Effector memory CD8-positive, alpha-beta T cell (primary cell): Measurements from ENCODE around the gene BRINP1.

Experiments
- ATAC-seq: fragments of 150-1000 bp; cut with Tn5 transposase; replicated peaks from 2 replicates; pipeline ENCODE4 v1.10.0; 2021; ENCODE audit warnings: mild to moderate bottlenecking, moderate library complexity
- DNase-seq, 3 experiments: peaks; one replicate each; pipeline ENCODE4 v3.0.0; 2021
- H3K27ac Mint-ChIP-seq, 2 donors: one replicate each; pipeline ENCODE4 v1.8.0; 2022; ENCODE audit warnings: mild to moderate bottlenecking in 2 of 2, mixed read lengths in 2 of 2, moderate library complexity in 2 of 2
- H3K27me3 Mint-ChIP-seq, 2 donors: one replicate each; pipeline ENCODE4 v1.8.0; 2022; ENCODE audit warnings: mixed read lengths in 2 of 2
- H3K36me3 Mint-ChIP-seq: one replicate; pipeline ENCODE4 v1.8.0; 2022; ENCODE audit warnings: mild to moderate bottlenecking, moderate library complexity, mixed read lengths; ENCODE audit not compliant: insufficient read depth
- H3K4me1 Mint-ChIP-seq, 2 donors: one replicate each; pipeline ENCODE4 v1.8.0; 2022; ENCODE audit warnings: low read depth in 2 of 2, mixed read lengths in 2 of 2
- H3K4me3 Mint-ChIP-seq, 2 donors: one replicate each; pipeline ENCODE4 v1.8.0; 2022; ENCODE audit warnings: mild to moderate bottlenecking in 2 of 2, mixed read lengths in 2 of 2, moderate library complexity in 2 of 2
- H3K9me3 Mint-ChIP-seq, 2 donors: one replicate each; pipeline ENCODE4 v1.8.0; 2022; ENCODE audit warnings: mixed read lengths in 2 of 2

Gene BRINP1

GRCh38 chr9:119283078-119283794 is 86.0 kb downstream of the BRINP1 start:
- Mint-ChIP-seq H3K27ac (no peak overlapping the region), H3K9me3 (peaks cover 0 to 3% of the 10 kb centered on the region in 2 donors), H3K4me1 (no peaks in the 10 kb centered on the region), H3K27me3 (no peaks in the 10 kb centered on the region), H3K4me3 (no peak overlapping the region), H3K36me3 (no peaks in the 10 kb centered on the region)
- ATAC-seq (no peak), DNase-seq (no peak)

GRCh38 chr9:119282476-119283077 is 86.7 kb downstream of the BRINP1 start:
- Mint-ChIP-seq H3K9me3 (peaks cover 0 to 3% of the 10 kb centered on the region in 2 donors), H3K27ac (no peak overlapping the region), H3K27me3 (no peaks in the 10 kb centered on the region), H3K4me1 (no peaks in the 10 kb centered on the region), H3K4me3 (no peak overlapping the region), H3K36me3 (no peaks in the 10 kb centered on the region)
- no peak for DNase-seq
- ATAC-seq: no peak

GRCh38 chr9:119280740-119281485 is 88.3 kb downstream of the BRINP1 start:
- no peak overlapping the region for H3K27ac Mint-ChIP-seq
- no peak overlapping the region for H3K4me3 Mint-ChIP-seq
- no peaks in the 10 kb centered on the region for H3K36me3 Mint-ChIP-seq
- peaks cover 0 to 3% of the 10 kb centered on the region in 2 donors for H3K9me3 Mint-ChIP-seq
- ATAC-seq (no peak), DNase-seq (no peak)
- no peaks in the 10 kb centered on the region for H3K27me3 Mint-ChIP-seq
- no peaks in the 10 kb centered on the region for H3K4me1 Mint-ChIP-seq

- Mint-ChIP-seq H3K27me3 (no peaks in the 10 kb centered on the region), H3K27ac (no peak overlapping the region), H3K4me3 (no peak overlapping the region), H3K4me1 (no peaks in the 10 kb centered on the region), H3K9me3 (no peaks in the 10 kb centered on the region), H3K36me3 (no peaks in the 10 kb centered on the region)
- DNase-seq (no peak), ATAC-seq (no peak)
These were observed 91.1 kb downstream of the BRINP1 start for GRCh38 chr9:119278171-119278570.

GRCh38 chr9:119273984-119274665 is 95.1 kb downstream of the BRINP1 start:
- peaks cover 2 to 5% of the 10 kb centered on the region in 2 donors for H3K9me3 Mint-ChIP-seq
- no peak overlapping the region for H3K27ac Mint-ChIP-seq
- no peaks in the 10 kb centered on the region for H3K36me3 Mint-ChIP-seq
- H3K4me1 Mint-ChIP-seq: no peaks in the 10 kb centered on the region
- H3K4me3 Mint-ChIP-seq: no peak overlapping the region
- no peak for DNase-seq
- H3K27me3 Mint-ChIP-seq: no peaks in the 10 kb centered on the region
- no peak for ATAC-seq

GRCh38 chr9:119273325-119273904 is 95.8 kb downstream of the BRINP1 start:
- peaks cover 2 to 10% of the 10 kb centered on the region in 2 donors for H3K9me3 Mint-ChIP-seq
- no peaks in the 10 kb centered on the region for H3K27me3 Mint-ChIP-seq
- H3K4me3 Mint-ChIP-seq: no peak overlapping the region
- H3K36me3 Mint-ChIP-seq: no peaks in the 10 kb centered on the region
- ATAC-seq: no peak
- no peak overlapping the region for H3K27ac Mint-ChIP-seq
- DNase-seq: no peak
- no peaks in the 10 kb centered on the region for H3K4me1 Mint-ChIP-seq

- ATAC-seq: no peak
- Mint-ChIP-seq H3K4me1 (no peaks in the 10 kb centered on the region), H3K27ac (no peak overlapping the region), H3K27me3 (no peaks in the 10 kb centered on the region), H3K4me3 (no peak overlapping the region), H3K9me3 (peaks cover 3 to 12% of the 10 kb centered on the region in 2 donors), H3K36me3 (no peaks in the 10 kb centered on the region)
- no peak for DNase-seq
These were observed 96.6 kb downstream of the BRINP1 start for GRCh38 chr9:119272500-119273211.

GRCh38 chr9:119268985-119269384 is 100.2 kb downstream of the BRINP1 start:
- no peaks in the 10 kb centered on the region for H3K4me1 Mint-ChIP-seq
- DNase-seq: no peak
- no peak overlapping the region for H3K27ac Mint-ChIP-seq
- H3K4me3 Mint-ChIP-seq: no peak overlapping the region
- peaks cover 12 to 15% of the 10 kb centered on the region in 2 donors for H3K9me3 Mint-ChIP-seq
- no peaks in the 10 kb centered on the region for H3K27me3 Mint-ChIP-seq
- no peak for ATAC-seq
- no peaks in the 10 kb centered on the region for H3K36me3 Mint-ChIP-seq

GRCh38 chr9:119264165-119264564 is 105.1 kb downstream of the BRINP1 start:
- no peak overlapping the region for H3K4me3 Mint-ChIP-seq
- H3K36me3 Mint-ChIP-seq: no peaks in the 10 kb centered on the region
- no peak for DNase-seq
- no peak for ATAC-seq
- H3K27ac Mint-ChIP-seq: no peak overlapping the region
- no peaks in the 10 kb centered on the region for H3K27me3 Mint-ChIP-seq
- H3K4me1 Mint-ChIP-seq: no peaks in the 10 kb centered on the region
- H3K9me3 Mint-ChIP-seq: peaks cover 7 to 18% of the 10 kb centered on the region in 2 donors

GRCh38 chr9:119257592-119257991 is 111.6 kb downstream of the BRINP1 start:
- DNase-seq: no peak
- H3K27me3 Mint-ChIP-seq: no peaks in the 10 kb centered on the region
- no peaks in the 10 kb centered on the region for H3K36me3 Mint-ChIP-seq
- H3K9me3 Mint-ChIP-seq: peaks cover 15 to 17% of the 10 kb centered on the region in 2 donors
- no peak overlapping the region for H3K27ac Mint-ChIP-seq
- H3K4me3 Mint-ChIP-seq: no peak overlapping the region
- no peak for ATAC-seq
- no peaks in the 10 kb centered on the region for H3K4me1 Mint-ChIP-seq

GRCh38 chr9:119255116-119255515 is 114.1 kb downstream of the BRINP1 start:
- no peak overlapping the region for H3K27ac Mint-ChIP-seq
- peaks cover 17 to 22% of the 10 kb centered on the region in 2 donors for H3K9me3 Mint-ChIP-seq
- DNase-seq (no peak), ATAC-seq (no peak)
- no peaks in the 10 kb centered on the region for H3K27me3 Mint-ChIP-seq
- no peaks in the 10 kb centered on the region for H3K36me3 Mint-ChIP-seq
- H3K4me1 Mint-ChIP-seq: no peaks in the 10 kb centered on the region
- H3K4me3 Mint-ChIP-seq: no peak overlapping the region

- no peak overlapping the region for H3K4me3 Mint-ChIP-seq
- DNase-seq (no peak), ATAC-seq (no peak)
- H3K4me1 Mint-ChIP-seq: no peaks in the 10 kb centered on the region
- no peaks in the 10 kb centered on the region for H3K36me3 Mint-ChIP-seq
- H3K27me3 Mint-ChIP-seq: no peaks in the 10 kb centered on the region
- H3K9me3 Mint-ChIP-seq: peaks cover 18 to 26% of the 10 kb centered on the region in 2 donors
- no peak overlapping the region for H3K27ac Mint-ChIP-seq
These were observed 116.5 kb downstream of the BRINP1 start for GRCh38 chr9:119252671-119253299.
